IMR-90 (cell line): ENCODE data around the gene ANKRD44. TPM values are rescaled to one million over a fixed set of nuclear protein-coding genes. Genes with fewer than 3 reads are reported as not detected.
A peak's percentile ranks its signal among the peaks of the same experiment; 100 is the strongest.

Experiments
- ATAC-seq: fragments of 200-7000 bp; cut with Tn5 transposase; 2 replicates; pipeline ENCODE4 v1.9.1; 2020; ENCODE audit warnings: low read depth, mild to moderate bottlenecking, moderate library complexity
- BruUV-seq: library from RNA; stranded (reverse); fragments of 400-500 nt; replicated peaks from 2 replicates; lab custom pipeline; 2021; lab: Mats Ljungman, UMichigan
- CTCF ChIA-PET: fragments of 300-600 bp; formaldehyde crosslinking; extraction: SDS; loops from one replicate; lab custom pipeline; 2021; ENCODE audit warnings: antibody characterized with exemption; lab: Yijun Ruan, JAX
- POLR2A ChIA-PET: fragments of 300-600 bp; sonication (Branson Sonifier 250); formaldehyde crosslinking; loops from one replicate; lab custom pipeline; 2022; ENCODE audit warnings: antibody characterized with exemption; ENCODE audit not compliant: unreplicated experiment; lab: Charles Lee
- DNase-seq: peaks from one replicate; pipeline ENCODE4 v3.0.0; 2013
- H2AFZ ChIP-seq: replicated peaks from 2 replicates; pipeline ENCODE3; 2013; ENCODE audit warnings: low read length, mild to moderate bottlenecking; ENCODE audit not compliant: poor library complexity
- H2AK5ac ChIP-seq: 2 replicates; pipeline ENCODE4 v1.6.1; 2013; ENCODE audit warnings: low read depth, low read length, inconsistent platforms
- H2AK9ac ChIP-seq: replicated peaks from 2 replicates; pipeline ENCODE3; 2013; ENCODE audit warnings: mild to moderate bottlenecking, low read depth, low read length, moderate library complexity; ENCODE audit not compliant: poor library complexity
- H2BK120ac ChIP-seq: 2 replicates; pipeline ENCODE4 v1.6.1; 2013; ENCODE audit warnings: low read depth, low read length, inconsistent platforms
- H2BK15ac ChIP-seq: 3 replicates; pipeline ENCODE4 v1.6.1; 2013; ENCODE audit warnings: low read depth, low read length, inconsistent platforms
- H2BK20ac ChIP-seq: 2 replicates; pipeline ENCODE4 v1.6.1; 2013; ENCODE audit warnings: low read depth, mild to moderate bottlenecking, inconsistent platforms, low read length, moderate library complexity
- H2BK5ac ChIP-seq: 2 replicates; pipeline ENCODE4 v1.6.1; 2013; ENCODE audit warnings: mild to moderate bottlenecking, low read depth, low read length, inconsistent platforms; ENCODE audit not compliant: poor library complexity, severe bottlenecking
- H3K14ac ChIP-seq: replicated peaks from 2 replicates; pipeline ENCODE4 v1.6.1; 2013; ENCODE audit warnings: low read depth, low read length, inconsistent platforms
- H3K18ac ChIP-seq: 2 replicates; pipeline ENCODE4 v1.6.1; 2013; ENCODE audit warnings: low read depth, low read length, control low read depth
- H3K23ac ChIP-seq: 2 replicates; pipeline ENCODE4 v1.6.1; 2013; ENCODE audit warnings: low read depth, low read length, inconsistent platforms
- H3K27ac ChIP-seq: 2 replicates; pipeline ENCODE4 v1.5.1; 2013; ENCODE audit warnings: mild to moderate bottlenecking, control low read depth, low read length; ENCODE audit not compliant: insufficient read depth
- H3K27me3 ChIP-seq: 2 replicates; pipeline ENCODE4 v1.6.1; 2013; ENCODE audit warnings: low read length; ENCODE audit not compliant: control insufficient read depth, insufficient read depth
- H3K36me3 ChIP-seq: 2 replicates; pipeline ENCODE4 v1.6.1; 2013; ENCODE audit warnings: low read length, mixed read lengths; ENCODE audit not compliant: control insufficient read depth, insufficient read depth
- H3K4ac ChIP-seq: 2 replicates; pipeline ENCODE4 v1.6.1; 2013; ENCODE audit warnings: low read depth, low read length, inconsistent platforms
- H3K4me1 ChIP-seq: 2 replicates; pipeline ENCODE4 v1.6.1; 2013; ENCODE audit warnings: low read length, mixed read lengths; ENCODE audit not compliant: control insufficient read depth, insufficient read depth
- H3K4me2 ChIP-seq: 2 replicates; pipeline ENCODE4 v1.6.1; 2013; ENCODE audit warnings: low read depth, mild to moderate bottlenecking, control low read depth, low read length, moderate library complexity
- H3K4me3 ChIP-seq: 2 replicates; pipeline ENCODE4 v1.5.1; 2013; ENCODE audit warnings: low read depth, mild to moderate bottlenecking, control low read depth, low read length, moderate library complexity; ENCODE audit not compliant: insufficient read depth
- H3K56ac ChIP-seq: 2 replicates; pipeline ENCODE4 v1.6.1; 2013; ENCODE audit warnings: low read length, inconsistent platforms; ENCODE audit not compliant: insufficient read depth; ENCODE audit errors: extremely low read depth
- H3K79me1 ChIP-seq, 2 experiments: 2 replicates each; pipeline ENCODE4 v1.6.1; 2013; ENCODE audit warnings: low read length in 2 of 2, inconsistent platforms in 1 of 2, low read depth in 1 of 2
- H3K9ac ChIP-seq: 2 replicates; pipeline ENCODE4 v1.6.1; 2013; ENCODE audit warnings: low read depth, low read length, control low read depth
- H3K9me1 ChIP-seq: 2 replicates; pipeline ENCODE4 v1.6.1; 2013; ENCODE audit warnings: low read length, inconsistent platforms; ENCODE audit not compliant: insufficient read depth
- H3K9me3 ChIP-seq: 2 replicates; pipeline ENCODE4 v1.6.1; 2013; ENCODE audit warnings: low read length; ENCODE audit not compliant: control insufficient read depth, insufficient read depth
- H4K20me1 ChIP-seq: 2 replicates; pipeline ENCODE4 v1.6.1; 2013; ENCODE audit warnings: low read length, inconsistent platforms; ENCODE audit not compliant: insufficient read depth
- H4K5ac ChIP-seq: 2 replicates; pipeline ENCODE4 v1.6.1; 2013; ENCODE audit warnings: mild to moderate bottlenecking, low read depth, low read length, control low read depth
- H4K8ac ChIP-seq, 2 experiments: 2 replicates each; pipeline ENCODE4 v1.6.1; 2013; ENCODE audit warnings: low read depth in 2 of 2, low read length in 2 of 2, control low read depth in 1 of 2, inconsistent platforms in 1 of 2
- H4K91ac ChIP-seq: 2 replicates; pipeline ENCODE4 v1.6.1; 2013; ENCODE audit warnings: low read depth, low read length, inconsistent platforms; ENCODE audit not compliant: insufficient read depth
- WGBS, 2 experiments: methylation state at CpG; one replicate each; pipeline versions ENCODE4 v1.1.5 to v1.1.7; 2013; ENCODE audit warnings: missing lambda C conversion rate in 2 of 2; ENCODE audit not compliant: insufficient read length in 1 of 2; ENCODE audit errors: extremely low coverage in 2 of 2; 5-methylcytosine and 5-hydroxymethylcytosine counted together
- dilution Hi-C: fragments of 300-500 bp; cut with HindIII; formaldehyde crosslinking; loops from one replicate; pipeline ENCODE4 v1.14.3; 2018; ENCODE audit warnings: low sequenced_read_pairs; ENCODE audit not compliant: unreplicated experiment
- in situ Hi-C: fragments of 300-500 bp; cut with MboI; formaldehyde crosslinking; loops from 3 replicates; pipeline ENCODE4 v1.14.3; 2019; ENCODE audit warnings: low sequenced_read_pairs, inconsistent platforms, mixed read lengths
- intact Hi-C: fragments of 100-400 bp; cut with micrococcal nuclease; formaldehyde crosslinking; loops from 2 replicates; pipeline ENCODE4 v1.10.0; 2022
- polyA plus RNA-seq, 3 experiments: library from polyadenylated mRNA; depleted of rRNA; stranded (reverse); fragments of >200 nt; gene quantifications; 2 replicates each; pipeline ENCODE4 v1.2.3, GENCODE V29; 2012; ENCODE audit warnings: low replicate concordance in 1 of 3
- total RNA-seq: library from RNA; depleted of rRNA; stranded (reverse); fragments of >200 nt; gene quantifications from 2 replicates; pipeline ENCODE4 v1.2.3, GENCODE V29; 2012
- TF ChIP-seq, protein P1 (sequence below): fragments of 150-350 bp; IDR thresholded peaks from 2 replicates; pipeline ENCODE4 v1.6.1; 2016; ENCODE audit warnings: low read depth, mild to moderate bottlenecking, low read length, moderate library complexity, borderline replicate concordance
- TF ChIP-seq, protein P2 (sequence below): conservative IDR thresholded peaks from 2 replicates; pipeline ENCODE4 v1.5.1; 2012; ENCODE audit warnings: mild to moderate bottlenecking, low read depth, low read length, improper control_type of control experiment

Gene ANKRD44
- total and polyA plus RNA-seq, 2 of the 4 experiments (the other 2 are of a cell fraction): 5.2 to 15.6 TPM

DNA sequence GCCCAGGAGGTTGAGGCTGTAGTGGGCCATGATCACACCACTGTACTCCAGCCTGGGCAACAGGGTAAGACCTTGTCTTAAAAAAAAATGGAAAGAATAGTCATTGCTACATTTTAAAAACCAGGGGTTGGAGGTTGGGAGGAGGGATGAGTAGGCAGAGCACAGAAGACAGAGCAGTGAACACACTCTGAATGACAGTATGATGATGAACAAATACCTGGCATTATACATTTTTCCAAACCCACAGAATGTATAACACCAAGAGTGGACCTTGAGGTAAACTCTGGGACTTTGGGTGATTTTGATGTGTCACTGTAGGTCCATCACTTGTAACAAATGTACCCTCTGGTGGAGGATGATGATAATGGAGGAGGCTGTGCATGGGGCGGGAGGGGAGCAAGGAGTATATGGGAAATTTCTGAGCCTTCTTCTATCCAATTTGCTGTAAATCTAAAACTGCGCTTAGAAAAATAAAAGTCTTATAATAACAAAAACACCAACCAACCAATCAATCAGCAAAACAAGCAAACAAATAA is 272.6 kb downstream of the ANKRD44 start:
- H3K4me2 ChIP-seq: no peak overlapping the region
- H3K27me3 ChIP-seq: no peaks in the 10 kb centered on the region
- no peak overlapping the region for H3K4ac ChIP-seq
- H3K9me1 ChIP-seq: no peaks in the 10 kb centered on the region
- dilution Hi-C loops (no loop called here), in situ Hi-C loops (no loop called here), intact Hi-C loops (no loop called here)
- no peak overlapping the region for H2BK5ac ChIP-seq
- no peak overlapping the region for H2BK15ac ChIP-seq
- no peak overlapping the region for H3K14ac ChIP-seq
- no peak overlapping the region for H3K56ac ChIP-seq
- H4K20me1 ChIP-seq: no peaks in the 10 kb centered on the region
- no peak overlapping the region for H2AK9ac ChIP-seq
- no peak for ATAC-seq
- H3K36me3 ChIP-seq: no peaks in the 10 kb centered on the region
- H3K9me3 ChIP-seq: no peaks in the 10 kb centered on the region
- ChIA-PET CTCF (no interaction called here), POLR2A (no interaction called here)
- H2AK5ac ChIP-seq: no peak overlapping the region
- WGBS, 2 experiments: no CpG with 5 or more reads among the region's 2 CpGs
- BruUV-seq: no TSS peak
- no peak overlapping the region for H3K23ac ChIP-seq
- no peak overlapping the region for H4K5ac ChIP-seq
- no peak overlapping the region for H2BK120ac ChIP-seq
- H2AFZ ChIP-seq: no peak overlapping the region
- H3K4me3 ChIP-seq: no peak overlapping the region
- no peak overlapping the region for H3K18ac ChIP-seq
- no peak overlapping the region for H2BK20ac ChIP-seq
- H3K27ac ChIP-seq: no peak overlapping the region
- TF ChIP-seq, protein P1, sequence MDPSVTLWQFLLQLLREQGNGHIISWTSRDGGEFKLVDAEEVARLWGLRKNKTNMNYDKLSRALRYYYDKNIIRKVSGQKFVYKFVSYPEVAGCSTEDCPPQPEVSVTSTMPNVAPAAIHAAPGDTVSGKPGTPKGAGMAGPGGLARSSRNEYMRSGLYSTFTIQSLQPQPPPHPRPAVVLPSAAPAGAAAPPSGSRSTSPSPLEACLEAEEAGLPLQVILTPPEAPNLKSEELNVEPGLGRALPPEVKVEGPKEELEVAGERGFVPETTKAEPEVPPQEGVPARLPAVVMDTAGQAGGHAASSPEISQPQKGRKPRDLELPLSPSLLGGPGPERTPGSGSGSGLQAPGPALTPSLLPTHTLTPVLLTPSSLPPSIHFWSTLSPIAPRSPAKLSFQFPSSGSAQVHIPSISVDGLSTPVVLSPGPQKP: no peak
- TF ChIP-seq, protein P2, sequence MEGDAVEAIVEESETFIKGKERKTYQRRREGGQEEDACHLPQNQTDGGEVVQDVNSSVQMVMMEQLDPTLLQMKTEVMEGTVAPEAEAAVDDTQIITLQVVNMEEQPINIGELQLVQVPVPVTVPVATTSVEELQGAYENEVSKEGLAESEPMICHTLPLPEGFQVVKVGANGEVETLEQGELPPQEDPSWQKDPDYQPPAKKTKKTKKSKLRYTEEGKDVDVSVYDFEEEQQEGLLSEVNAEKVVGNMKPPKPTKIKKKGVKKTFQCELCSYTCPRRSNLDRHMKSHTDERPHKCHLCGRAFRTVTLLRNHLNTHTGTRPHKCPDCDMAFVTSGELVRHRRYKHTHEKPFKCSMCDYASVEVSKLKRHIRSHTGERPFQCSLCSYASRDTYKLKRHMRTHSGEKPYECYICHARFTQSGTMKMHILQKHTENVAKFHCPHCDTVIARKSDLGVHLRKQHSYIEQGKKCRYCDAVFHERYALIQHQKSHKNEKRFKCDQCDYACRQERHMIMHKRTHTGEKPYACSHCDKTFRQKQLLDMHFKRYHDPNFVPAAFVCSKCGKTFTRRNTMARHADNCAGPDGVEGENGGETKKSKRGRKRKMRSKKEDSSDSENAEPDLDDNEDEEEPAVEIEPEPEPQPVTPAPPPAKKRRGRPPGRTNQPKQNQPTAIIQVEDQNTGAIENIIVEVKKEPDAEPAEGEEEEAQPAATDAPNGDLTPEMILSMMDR: 0 out of 2 replicates have a peak, but pooled peaks have one; percentile 7
- no peak overlapping the region for H4K8ac ChIP-seq
- H4K91ac ChIP-seq: no peak overlapping the region
- H3K4me1 ChIP-seq: no peaks in the 10 kb centered on the region
- H3K79me1 ChIP-seq: no peaks in the 10 kb centered on the region
- DNase-seq: no peak
- no peak overlapping the region for H3K9ac ChIP-seq
